DND-41 (cell line): Measurements from ENCODE around the gene CD151.
A peak's percentile ranks its signal among the peaks of the same experiment; 100 is the strongest.

Source experiments
- ATAC-seq: fragments of 200-7000 bp; cut with Tn5 transposase; 3 replicates; pipeline ENCODE4 v1.9.1; 2021; ENCODE audit warnings: low read depth; ENCODE audit not compliant: insufficient read depth
- DNase-seq: peaks from one replicate; pipeline ENCODE4 v3.0.0-alpha.2; 2020
- H2AFZ ChIP-seq: 2 replicates; pipeline ENCODE4 v1.6.0; 2012; ENCODE audit warnings: low read depth, low read length
- H3K27ac ChIP-seq: 2 replicates; pipeline ENCODE4 v1.5.1; 2012; ENCODE audit warnings: low read length, inconsistent platforms
- H3K27me3 ChIP-seq: fragments of 200-600 bp; sonication (generic); 2 replicates; pipeline ENCODE4 v1.6.0; 2012; ENCODE audit warnings: low read length, mild to moderate bottlenecking, inconsistent platforms; ENCODE audit not compliant: insufficient read depth, poor library complexity
- H3K36me3 ChIP-seq: 2 replicates; pipeline ENCODE4 v1.5.1; 2012; ENCODE audit warnings: low read length, inconsistent platforms; ENCODE audit not compliant: insufficient read depth
- H3K4me1 ChIP-seq: 2 replicates; pipeline ENCODE4 v1.5.1; 2012; ENCODE audit warnings: mild to moderate bottlenecking, low read length; ENCODE audit not compliant: insufficient read depth
- H3K4me2 ChIP-seq: 2 replicates; pipeline ENCODE4 v1.6.0; 2012; ENCODE audit warnings: mild to moderate bottlenecking, moderate library complexity, low read length, inconsistent platforms; ENCODE audit not compliant: insufficient read depth
- H3K4me3 ChIP-seq, 2 experiments: fragments of 200-600 bp in 1 of 2; shearing (Covaris generic) in 1 of 2; 2 replicates each; pipeline ENCODE4 v1.5.1; 2012 to 2016; ENCODE audit warnings: inconsistent platforms in 2 of 2, low read length in 2 of 2, mild to moderate bottlenecking in 2 of 2, low read depth in 1 of 2, moderate library complexity in 1 of 2
- H3K79me2 ChIP-seq: 2 replicates; pipeline ENCODE4 v1.6.0; 2012; ENCODE audit warnings: low read length, inconsistent platforms; ENCODE audit not compliant: insufficient read depth
- H3K9ac ChIP-seq: 2 replicates; pipeline ENCODE4 v1.6.0; 2012; ENCODE audit warnings: low read depth, mild to moderate bottlenecking, inconsistent platforms, low read length, moderate library complexity
- H3K9me3 ChIP-seq: 2 replicates; pipeline ENCODE4 v1.5.1; 2012; ENCODE audit warnings: low read length, moderate library complexity, mild to moderate bottlenecking, inconsistent platforms; ENCODE audit not compliant: insufficient read depth, severe bottlenecking
- H4K20me1 ChIP-seq: 2 replicates; pipeline ENCODE4 v1.6.0; 2012; ENCODE audit warnings: low read length; ENCODE audit not compliant: insufficient read depth
- CTCF ChIP-seq: IDR thresholded peaks from 2 replicates; pipeline ENCODE4 v1.5.1; 2012; ENCODE audit warnings: borderline replicate concordance, low read length, moderate library complexity, mild to moderate bottlenecking; ENCODE audit not compliant: poor library complexity, severe bottlenecking; ENCODE audit errors: extremely low read depth
- EZH2 ChIP-seq: IDR thresholded peaks from 3 replicates; pipeline ENCODE4 v1.6.1; 2012; ENCODE audit warnings: borderline replicate concordance, low read depth, mild to moderate bottlenecking, moderate library complexity, low read length, inconsistent platforms; ENCODE audit not compliant: severe bottlenecking

Gene CD151

GRCh38 chr11:804599-804964, 28.2 kb upstream of the CD151 start:
- peak overlapping the region; percentile 55 to 65 for H3K4me3 ChIP-seq
- H3K27ac ChIP-seq: peak overlapping the region; percentile 69
- H2AFZ ChIP-seq: peak overlapping the region; percentile 75
- TF ChIP-seq CTCF (no peak), EZH2 (no peak)
- peaks cover 39% of the 10 kb centered on the region for H4K20me1 ChIP-seq
- DNase-seq: no peak
- peak overlapping the region; percentile 93 for H3K4me2 ChIP-seq
- H3K4me1 ChIP-seq: peaks cover 56% of the 10 kb centered on the region
- H3K36me3 ChIP-seq: peaks cover 49% of the 10 kb centered on the region
- H3K79me2 ChIP-seq: peaks cover 55% of the 10 kb centered on the region
- ATAC-seq: peak; percentile 0; the same call in 1 of the 3 replicates
- no peaks in the 10 kb centered on the region for H3K27me3 ChIP-seq
- H3K9me3 ChIP-seq: no peaks in the 10 kb centered on the region
- H3K9ac ChIP-seq: peak overlapping the region; percentile 85

- H2AFZ ChIP-seq: peak overlapping the region; percentile 87
- peak overlapping the region; percentile 74 for H3K4me2 ChIP-seq
- H3K27ac ChIP-seq: peak overlapping the region; percentile 98
- peaks cover 44% of the 10 kb centered on the region for H4K20me1 ChIP-seq
- no peaks in the 10 kb centered on the region for H3K27me3 ChIP-seq
- H3K36me3 ChIP-seq: peaks cover 43% of the 10 kb centered on the region
- no peak for ATAC-seq
- peaks cover 55% of the 10 kb centered on the region for H3K4me1 ChIP-seq
- H3K9ac ChIP-seq: peak overlapping the region; percentile 84
- DNase-seq: peak; percentile 46
- peaks cover 61% of the 10 kb centered on the region for H3K79me2 ChIP-seq
- TF ChIP-seq CTCF (peak; percentile 9), EZH2 (no peak)
- peak overlapping the region; percentile 60 to 79 for H3K4me3 ChIP-seq
- H3K9me3 ChIP-seq: no peaks in the 10 kb centered on the region
These were observed 24.1 kb upstream of the CD151 start for GRCh38 chr11:808427-809286.

- Histone ChIP-seq H3K79me2 (peaks cover 53% of the 10 kb centered on the region), H2AFZ (peak within 1 kb of the TSS; percentile 87), H3K9me3 (no peaks in the 10 kb centered on the region), H3K4me2 (peak within 1 kb of the TSS; percentile 74), H3K27ac (peak within 1 kb of the TSS; percentile 98), H4K20me1 (peaks cover 41% of the 10 kb centered on the region), H3K4me1 (peaks cover 47% of the 10 kb centered on the region), H3K9ac (peak within 1 kb of the TSS; percentile 84), H3K36me3 (peaks cover 39% of the 10 kb centered on the region), H3K27me3 (no peaks in the 10 kb centered on the region), H3K4me3 (peak within 1 kb of the TSS; percentile 60 to 79)
- ATAC-seq (peak; percentile 78), DNase-seq (peak; percentile 97)
- no peak for TF ChIP-seq EZH2
- no peak for TF ChIP-seq CTCF
These were observed 23.3 kb upstream of the CD151 start, which contains the start of gene RPLP2 for GRCh38 chr11:809287-810039. RPLP2 (plus strand) TSS chr11:809967; CDS start chr11:810235, 268 bp downstream.
